NCI-H1105 treated with DMSO at 0.1 percent for 48 hours (cell line): ENCODE results near the gene MIPEP.
"Not testable (repeated sequence)": the region's sequence is repeated elsewhere in the genome, so short reads cannot be mapped to it uniquely, and the experiment has no call there.

ENCODE experiments used
- DNase-seq: peaks from one replicate; lab custom pipeline; 2025; lab: John Stamatoyannopoulos, UW

The MIPEP gene

GRCh38 chr13:23889615-23890607 is 711 bp upstream of the MIPEP start:
- peak; percentile 18 for DNase-seq

GRCh38 chr13:23884361-23884760 is 4.8 kb downstream of the MIPEP start:
- DNase-seq = not testable (repeated sequence)

- no peak for DNase-seq
Measured at GRCh38 chr13:23883255-23883654, 5.9 kb downstream of the MIPEP start.

GRCh38 chr13:23881402-23881800 is 7.8 kb downstream of the MIPEP start:
- not testable (repeated sequence) for DNase-seq

GRCh38 chr13:23880493-23881401 is 8.5 kb downstream of the MIPEP start:
- DNase-seq = not testable (repeated sequence)

GRCh38 chr13:23877286-23877685 is 11.9 kb downstream of the MIPEP start:
- DNase-seq = no peak

GRCh38 chr13:23876265-23876664 is 12.9 kb downstream of the MIPEP start:
- DNase-seq = no peak

- DNase-seq = peak; percentile 11
Measured at GRCh38 chr13:23871616-23872220, 17.5 kb downstream of the MIPEP start.

- no peak for DNase-seq
Measured at GRCh38 chr13:23870356-23871140, 18.7 kb downstream of the MIPEP start.

- DNase-seq = no peak
Measured at GRCh38 chr13:23868521-23868920, 20.7 kb downstream of the MIPEP start.

- DNase-seq = no peak
Measured at GRCh38 chr13:23867027-23867491, 22.1 kb downstream of the MIPEP start.

- DNase-seq = no peak
Measured at GRCh38 chr13:23866420-23867026, 22.7 kb downstream of the MIPEP start.

GRCh38 chr13:23865906-23866305 is 23.3 kb downstream of the MIPEP start:
- no peak for DNase-seq

GRCh38 chr13:23865026-23865425 is 24.2 kb downstream of the MIPEP start:
- DNase-seq = no peak

GRCh38 chr13:23861310-23861709 is 27.9 kb downstream of the MIPEP start:
- no peak for DNase-seq

- DNase-seq = no peak
Measured at GRCh38 chr13:23859904-23860303, 29.3 kb downstream of the MIPEP start.

- no peak for DNase-seq
Measured at GRCh38 chr13:23859455-23859854, 29.7 kb downstream of the MIPEP start.

GRCh38 chr13:23858546-23858945 is 30.7 kb downstream of the MIPEP start:
- no peak for DNase-seq

- DNase-seq = no peak
Measured at GRCh38 chr13:23856008-23856750, 33.0 kb downstream of the MIPEP start.

- no peak for DNase-seq
Measured at GRCh38 chr13:23855360-23855759, 33.8 kb downstream of the MIPEP start.
